T-helper 2 cell (primary cell): ENCODE data around the gene DDX59.
A peak's percentile ranks its signal among the peaks of the same experiment; 100 is the strongest.

Experiments
- DNase-seq, 5 experiments: peaks; one replicate each; pipeline versions ENCODE4 v3.0.0 to v3.0.0-alpha.2; 2012 to 2022
- total RNA-seq, 2 donors: gene quantifications; one replicate each; lab custom pipeline; 2026; lab: John Stamatoyannopoulos, UW

The DDX59 gene
- 20.9 to 36.8 reads per million in 2 donors for total RNA-seq

DNA sequence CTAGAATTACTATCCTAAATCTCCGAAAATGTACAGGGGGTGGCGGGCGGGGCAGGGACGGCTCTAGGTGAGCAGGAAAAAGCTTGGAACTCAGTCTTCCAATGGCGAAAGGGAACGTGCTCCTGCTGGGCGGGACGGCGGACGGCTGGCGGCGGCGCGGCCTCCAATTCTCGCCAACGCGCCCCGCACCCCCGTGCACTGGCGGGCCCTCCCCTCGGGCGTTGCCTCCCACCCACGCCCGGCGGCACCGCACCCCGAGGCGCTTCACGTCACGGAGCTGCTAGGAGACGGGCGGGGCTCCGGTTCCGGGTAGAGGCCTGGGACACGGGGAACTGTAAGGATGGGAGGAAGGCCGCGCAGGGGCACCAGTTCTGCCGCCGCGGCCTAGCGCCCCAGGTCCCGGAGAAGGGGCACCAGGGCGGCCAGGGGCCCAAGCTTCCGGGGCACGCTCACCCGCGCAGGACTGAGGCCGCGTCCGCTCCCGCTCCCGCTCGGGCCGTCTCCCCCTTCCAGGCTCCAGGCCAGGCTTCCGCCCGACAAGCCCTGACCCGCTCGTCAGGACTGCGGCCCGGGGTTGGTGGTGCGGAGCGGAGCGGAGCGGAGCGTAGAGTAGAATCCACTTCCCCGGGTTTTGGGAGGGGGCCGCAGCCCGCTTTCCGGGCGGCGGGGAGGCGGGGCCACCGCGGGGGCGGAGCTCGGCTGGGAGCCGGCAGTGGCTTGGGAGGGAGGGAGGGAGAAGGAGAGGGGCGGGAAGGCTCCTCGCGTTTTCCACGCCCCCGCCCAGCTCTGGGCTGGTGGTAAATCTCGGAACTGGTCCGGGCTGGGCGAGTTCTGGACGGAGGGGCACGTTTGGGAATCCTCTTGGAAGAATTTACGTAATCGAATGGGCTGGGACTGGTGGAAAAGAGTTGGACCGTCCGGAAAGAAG lies at the start of gene DDX59:
Gene DDX59, minus strand, starts transcription at position 594 of the 928 bp plus-strand sequence. CDS start 3,167 bp downstream, outside the sequence.
- peak; percentile 82 to 94 (median 89) for DNase-seq

DNA sequence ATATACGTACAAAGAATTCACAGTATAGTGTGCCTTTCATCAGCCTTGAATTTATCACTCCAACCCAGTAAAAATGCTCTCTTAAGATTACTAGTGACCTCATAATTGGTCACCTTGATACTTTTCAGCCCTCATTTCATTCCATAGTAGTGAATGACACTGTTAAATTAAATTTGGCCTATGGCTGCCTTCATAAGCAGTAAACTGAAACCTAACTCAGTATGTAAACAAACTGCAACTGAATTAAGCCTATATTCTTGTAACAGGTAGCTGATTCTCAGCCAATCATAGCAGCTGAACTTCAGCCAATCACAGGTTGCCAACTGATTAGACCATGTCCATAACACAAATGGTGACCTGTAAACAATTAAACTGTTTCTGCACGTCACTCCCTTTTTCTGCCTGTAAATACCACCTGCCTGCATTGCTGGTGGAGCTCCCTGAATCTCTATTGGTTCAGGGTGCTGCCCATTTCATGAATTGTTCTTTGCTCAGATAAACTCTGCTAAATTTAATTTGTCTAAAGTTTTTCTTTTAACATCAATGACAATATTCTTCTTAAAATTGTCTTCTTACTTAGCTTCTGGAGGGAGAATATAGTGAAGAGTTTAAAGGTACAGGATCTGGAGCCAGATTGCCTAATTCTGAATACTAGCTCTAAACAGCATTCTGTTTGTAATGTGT lies 44.9 kb upstream of the DDX59 start:
- DNase-seq = no peak

DNA sequence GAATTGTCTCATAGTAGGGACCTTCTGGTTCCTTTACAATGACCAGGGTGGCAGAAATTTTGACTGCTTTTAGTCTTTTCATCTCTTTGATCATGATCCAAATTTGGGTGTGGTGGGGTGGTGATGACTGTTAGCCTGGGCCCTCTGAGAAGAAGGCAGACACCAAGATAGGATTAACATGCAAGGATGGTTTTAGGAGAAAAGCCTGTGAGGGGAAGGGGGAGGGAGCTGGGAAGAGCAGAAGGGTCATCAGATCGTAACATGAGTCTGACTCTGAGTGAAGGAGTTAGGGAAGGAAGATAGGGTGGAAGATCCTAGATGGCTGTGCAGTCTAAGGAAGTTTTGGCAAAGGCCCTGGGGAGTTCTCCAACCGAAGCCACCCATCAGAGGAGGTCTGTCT lies 40.5 kb upstream of the DDX59 start:
- no peak for DNase-seq

DNA sequence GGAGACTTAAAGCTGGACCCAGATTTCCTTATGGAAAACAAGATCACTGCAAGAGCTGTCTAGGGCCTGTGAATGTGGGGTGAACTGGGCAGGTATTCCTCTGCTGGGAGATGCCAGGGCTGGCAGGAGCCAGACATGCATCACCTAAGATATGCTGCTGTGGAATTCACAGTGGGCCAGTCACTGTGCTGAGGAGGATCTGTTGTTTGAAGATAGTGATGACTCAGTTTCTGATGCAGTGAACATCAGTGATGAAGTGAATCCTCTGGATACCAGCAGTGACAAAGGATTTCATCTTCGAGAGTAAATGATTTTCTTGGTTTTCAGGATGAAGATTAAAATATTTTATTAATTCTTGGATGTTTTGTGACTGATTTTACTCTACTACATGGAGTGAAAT lies 39.1 kb upstream of the DDX59 start:
- no peak for DNase-seq

DNA sequence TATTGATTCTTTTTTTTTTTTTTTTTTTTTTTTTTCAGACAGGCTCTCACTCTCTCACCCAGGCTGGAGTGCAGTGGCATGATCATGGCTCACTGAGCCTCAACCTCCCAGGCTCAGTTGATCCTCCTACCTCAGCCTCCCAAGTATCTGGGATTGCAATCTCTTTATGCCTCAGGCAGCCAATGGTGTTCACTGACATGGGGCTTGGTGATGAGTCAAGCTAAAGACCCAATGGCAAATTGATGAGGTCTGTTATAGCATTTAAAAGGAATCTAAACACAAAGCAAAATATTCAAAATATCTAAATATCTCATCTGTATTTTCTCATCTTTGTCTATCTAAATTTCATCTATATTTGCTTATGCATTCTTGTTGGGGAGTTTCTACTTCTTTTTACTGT lies 38.5 kb upstream of the DDX59 start:
- DNase-seq = no peak

DNA sequence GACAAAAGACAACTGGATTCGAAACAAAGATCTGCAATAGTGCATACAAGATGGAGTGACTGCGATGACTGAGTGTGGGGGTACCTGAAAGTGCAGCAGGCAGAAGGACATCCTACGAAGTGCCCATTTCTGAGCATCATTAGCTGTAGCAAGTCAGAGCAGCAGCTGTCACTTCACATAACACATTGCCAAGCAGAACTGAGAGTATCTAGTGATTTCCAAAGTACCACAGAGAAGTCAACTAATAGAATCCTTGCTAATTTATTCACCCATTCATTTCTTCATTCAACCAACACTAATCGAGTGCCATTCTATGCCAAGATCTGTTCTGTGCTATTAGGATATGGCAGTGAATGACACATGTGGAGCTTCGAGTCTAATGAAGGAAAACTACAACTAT lies 37.4 kb upstream of the DDX59 start:
- no peak for DNase-seq

DNA sequence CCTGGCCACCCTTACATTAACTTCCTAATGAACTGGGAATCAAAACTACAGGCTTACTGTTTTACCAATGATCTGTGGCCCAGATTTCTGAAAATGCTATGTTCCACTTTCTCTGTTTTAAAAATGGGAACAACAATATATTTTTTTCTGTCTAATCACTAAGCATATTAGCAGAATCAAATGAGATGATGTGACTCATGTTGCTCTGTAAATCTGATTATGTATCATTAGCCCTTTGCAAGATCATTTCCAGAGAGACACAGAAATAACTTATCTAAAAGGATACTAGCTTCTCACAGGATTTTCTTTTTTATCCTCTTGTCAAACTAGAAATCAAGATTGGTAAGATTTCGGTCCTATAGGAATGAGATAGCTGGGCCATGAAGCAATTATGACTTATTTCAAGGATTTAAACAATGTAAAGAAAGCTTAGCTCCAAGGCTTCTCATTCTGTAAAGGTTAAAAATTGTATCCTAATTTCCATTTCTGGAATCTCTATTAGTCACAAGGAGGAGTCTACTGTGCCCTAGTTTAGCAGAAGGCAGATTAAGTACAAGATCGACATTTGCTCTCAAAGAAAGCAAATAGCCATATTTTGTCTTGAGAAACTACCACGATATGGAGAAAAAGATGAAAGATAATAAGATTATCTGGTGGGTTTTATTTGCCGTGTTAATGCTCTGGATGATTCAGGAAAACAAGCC lies 36.6 kb upstream of the DDX59 start:
- DNase-seq = no peak

DNA sequence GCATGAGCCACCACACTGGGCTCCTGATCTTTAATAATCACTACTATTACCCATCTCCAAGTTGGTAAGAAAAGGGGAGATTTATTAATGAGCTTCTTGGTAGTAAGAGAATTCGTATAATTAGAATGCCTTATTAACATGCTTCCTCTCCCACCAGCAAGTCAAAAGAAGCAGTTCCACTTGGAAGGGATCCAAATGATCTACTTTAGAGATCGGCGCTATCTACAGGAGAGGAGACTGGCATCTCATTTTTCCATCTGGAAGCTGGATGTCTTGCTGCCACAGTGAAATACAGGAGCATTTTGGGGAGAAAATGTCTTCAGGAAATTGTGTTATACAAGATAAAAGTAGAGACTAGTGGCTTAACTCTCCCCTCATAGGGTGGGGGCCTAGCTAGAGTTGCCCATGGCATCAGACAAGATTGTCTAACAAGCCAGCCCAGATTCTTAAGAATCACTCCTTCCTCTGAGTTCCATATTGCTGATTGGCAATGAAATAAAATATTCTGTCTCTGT lies 35.3 kb upstream of the DDX59 start:
- no peak for DNase-seq

DNA sequence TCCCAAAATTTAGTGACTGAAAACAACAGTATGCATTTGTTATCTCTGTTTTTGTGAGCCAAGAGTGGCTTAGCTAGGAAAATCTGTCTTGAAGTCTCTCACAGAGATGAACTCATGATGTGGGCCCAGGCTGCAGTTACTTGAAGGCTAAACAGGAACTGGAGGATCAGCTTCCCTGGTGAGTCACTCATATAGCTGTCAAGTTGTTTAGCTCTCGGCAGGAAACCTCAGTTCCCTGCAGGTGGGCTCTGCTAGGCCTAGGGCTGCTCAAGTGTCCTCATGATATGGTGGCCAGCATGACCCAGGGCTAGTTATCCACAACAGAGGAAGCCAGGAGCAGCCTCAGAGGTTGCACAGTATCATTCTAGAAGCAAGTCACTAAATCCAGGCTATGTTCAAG lies 30.2 kb upstream of the DDX59 start:
- DNase-seq = no peak

DNA sequence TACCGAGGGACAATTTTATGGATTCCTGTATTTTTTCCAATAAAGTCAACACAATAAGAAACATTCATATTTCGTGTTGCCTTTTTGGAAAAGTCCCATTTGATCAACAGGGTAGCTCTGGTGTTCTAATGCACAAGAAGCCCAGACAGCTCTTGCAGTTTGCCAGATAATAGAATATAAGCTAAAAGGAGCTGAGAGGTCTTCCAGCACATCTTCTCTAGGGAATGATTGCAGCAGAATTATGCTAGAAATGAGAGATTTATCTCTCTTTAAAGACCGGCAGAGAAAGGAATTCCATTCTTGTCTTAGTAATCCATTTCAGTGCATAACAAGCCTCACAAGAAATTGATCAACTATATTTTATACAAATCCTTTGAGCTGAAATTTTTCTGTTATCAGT lies 25.0 kb upstream of the DDX59 start:
- no peak for DNase-seq

DNA sequence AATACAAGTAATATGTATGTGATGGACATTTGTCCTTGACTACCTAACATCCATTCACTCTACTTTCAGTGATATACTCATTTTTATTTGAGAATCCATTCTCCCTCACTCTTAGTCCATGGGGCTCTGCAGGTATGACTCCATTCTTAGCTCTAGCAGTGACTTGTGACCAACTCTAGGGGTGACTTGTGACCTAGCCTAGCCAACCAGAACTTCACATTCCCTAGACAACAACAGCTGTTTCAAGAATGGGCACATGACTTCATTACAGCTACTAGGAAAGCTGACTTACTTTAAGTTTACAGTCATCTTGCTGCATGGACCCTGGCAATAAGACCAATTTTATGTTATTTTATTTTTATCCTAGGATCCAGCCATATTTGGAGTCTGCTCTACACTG lies 23.6 kb upstream of the DDX59 start:
- peak in 1 of 5 experiments; percentile 10 for DNase-seq

DNA sequence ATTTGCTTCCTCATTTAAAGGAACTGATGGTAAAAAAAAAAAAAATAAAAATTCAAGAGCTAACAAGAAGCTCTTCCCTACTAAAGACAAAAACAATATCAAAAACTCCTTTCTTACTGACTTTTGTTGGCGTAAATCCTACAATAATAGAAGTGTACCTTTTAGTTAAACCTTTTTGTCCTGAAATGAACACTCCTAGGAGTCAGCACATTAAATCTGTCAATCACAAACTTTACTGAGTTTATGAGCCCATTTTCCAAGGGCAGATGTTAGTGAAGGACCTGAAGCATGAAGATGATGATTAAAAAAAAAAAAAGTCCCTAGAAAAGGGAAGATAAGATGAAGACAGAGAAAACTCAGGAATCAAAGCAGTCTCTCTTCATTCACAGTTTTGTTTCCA lies 22.6 kb upstream of the DDX59 start:
- no peak for DNase-seq

DNA sequence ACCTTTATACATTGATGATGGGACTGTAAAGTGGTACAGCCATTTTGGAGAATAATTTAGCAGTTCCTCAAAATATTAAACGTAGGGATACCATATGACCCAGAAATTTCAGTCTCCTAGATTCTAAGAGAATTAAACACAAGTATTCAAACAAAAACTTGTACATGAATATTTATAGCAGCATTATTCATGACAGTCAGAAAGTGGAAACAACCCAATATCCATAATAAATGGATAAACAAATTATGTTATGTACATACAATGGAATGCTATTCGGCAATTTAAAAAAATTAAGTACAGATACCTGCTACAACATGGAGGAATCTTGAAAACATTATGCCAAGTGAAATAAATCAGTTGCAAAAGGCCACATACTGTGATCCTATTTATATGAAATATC lies 16.9 kb upstream of the DDX59 start:
- DNase-seq = no peak

DNA sequence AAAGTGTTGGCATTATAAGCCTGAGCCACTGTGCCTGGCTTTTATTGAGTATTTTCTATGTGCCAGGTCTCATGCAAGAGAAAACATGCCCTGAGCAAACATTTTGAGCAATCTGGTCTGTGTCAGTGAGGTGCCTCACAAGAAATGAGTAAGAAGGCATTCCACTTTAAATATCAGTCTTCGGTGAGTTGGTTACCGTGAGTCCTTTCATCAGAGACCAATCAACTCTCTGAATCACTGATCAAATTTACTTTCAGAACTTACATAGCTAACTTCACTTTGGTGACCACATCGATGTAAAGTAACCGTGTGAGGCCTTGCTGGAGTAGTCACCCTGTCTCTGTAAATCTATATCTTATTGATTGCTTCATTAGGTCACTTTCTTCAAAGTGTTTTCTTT lies 14.3 kb upstream of the DDX59 start:
- DNase-seq = peak in 1 of 5 experiments; percentile 13

DNA sequence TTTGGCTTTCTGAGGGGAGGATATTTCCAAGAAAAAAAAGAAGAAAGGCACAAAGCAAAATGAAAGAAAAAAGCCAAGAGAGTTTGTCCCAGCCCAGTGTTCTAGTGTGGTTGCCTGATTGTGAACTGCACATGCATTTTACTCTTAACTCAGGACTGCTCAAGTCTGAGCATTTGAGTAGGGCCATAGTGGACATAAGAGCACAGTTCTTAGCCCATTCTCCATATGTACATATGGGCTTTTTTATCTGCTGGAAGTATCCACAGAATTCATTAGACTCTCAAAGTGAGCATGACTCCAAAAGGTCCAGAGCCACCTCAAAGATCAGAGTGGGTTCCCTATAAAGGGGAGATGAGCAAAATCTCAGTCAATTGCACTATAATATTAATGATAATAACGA lies 13.6 kb upstream of the DDX59 start:
- DNase-seq = no peak

DNA sequence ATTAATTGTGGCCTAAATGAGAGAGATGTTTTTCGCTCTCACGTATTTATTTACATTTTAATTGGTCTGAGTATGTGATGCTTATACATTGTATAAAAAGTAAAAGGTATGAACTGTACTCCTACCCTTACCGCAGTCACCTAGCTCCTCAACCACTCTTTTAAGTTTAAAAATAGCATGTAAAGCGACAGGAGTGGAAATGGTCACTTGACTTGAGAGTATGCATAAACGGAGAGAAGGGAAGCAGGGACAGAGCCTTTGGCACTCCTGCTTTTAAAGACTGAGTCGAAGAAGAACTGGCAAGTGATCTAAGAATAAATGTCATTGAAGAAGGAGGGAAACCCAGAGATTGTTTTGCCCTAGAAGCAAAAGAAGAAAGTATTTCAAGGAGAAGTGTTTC lies 11.5 kb upstream of the DDX59 start:
- no peak for DNase-seq

DNA sequence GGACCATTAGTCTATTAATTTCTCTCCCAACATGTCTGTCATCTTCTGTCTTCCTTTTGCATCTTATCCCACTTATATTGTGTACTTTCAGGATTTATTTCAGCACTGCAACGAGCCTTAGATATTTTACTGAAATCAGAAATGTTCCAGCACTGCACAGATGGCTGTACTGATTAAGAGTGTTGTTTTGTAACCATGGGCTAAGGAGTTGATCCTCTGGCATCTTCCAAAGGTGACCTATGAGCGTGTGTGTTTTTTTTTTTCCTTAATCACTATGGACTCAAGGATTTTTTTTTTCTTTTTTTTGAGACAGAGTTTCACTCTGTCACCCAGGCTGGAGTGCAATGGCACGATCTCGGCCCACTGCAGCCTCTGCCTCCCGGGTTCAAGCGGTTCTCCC lies 7.1 kb upstream of the DDX59 start:
- DNase-seq = no peak

DNA sequence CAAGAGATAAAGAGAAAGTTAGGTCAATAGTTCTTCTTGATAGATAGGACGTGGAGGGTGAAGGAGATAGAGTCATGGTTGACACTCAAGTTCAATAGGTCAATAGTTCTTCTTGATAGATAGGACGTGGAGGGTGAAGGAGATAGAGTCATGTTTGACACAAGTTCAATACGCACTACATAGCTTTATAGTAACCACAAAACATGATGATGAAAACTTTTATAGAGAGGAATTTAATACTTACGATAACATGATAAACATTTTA lies 5.8 kb upstream of the DDX59 start:
- DNase-seq = no peak

DNA sequence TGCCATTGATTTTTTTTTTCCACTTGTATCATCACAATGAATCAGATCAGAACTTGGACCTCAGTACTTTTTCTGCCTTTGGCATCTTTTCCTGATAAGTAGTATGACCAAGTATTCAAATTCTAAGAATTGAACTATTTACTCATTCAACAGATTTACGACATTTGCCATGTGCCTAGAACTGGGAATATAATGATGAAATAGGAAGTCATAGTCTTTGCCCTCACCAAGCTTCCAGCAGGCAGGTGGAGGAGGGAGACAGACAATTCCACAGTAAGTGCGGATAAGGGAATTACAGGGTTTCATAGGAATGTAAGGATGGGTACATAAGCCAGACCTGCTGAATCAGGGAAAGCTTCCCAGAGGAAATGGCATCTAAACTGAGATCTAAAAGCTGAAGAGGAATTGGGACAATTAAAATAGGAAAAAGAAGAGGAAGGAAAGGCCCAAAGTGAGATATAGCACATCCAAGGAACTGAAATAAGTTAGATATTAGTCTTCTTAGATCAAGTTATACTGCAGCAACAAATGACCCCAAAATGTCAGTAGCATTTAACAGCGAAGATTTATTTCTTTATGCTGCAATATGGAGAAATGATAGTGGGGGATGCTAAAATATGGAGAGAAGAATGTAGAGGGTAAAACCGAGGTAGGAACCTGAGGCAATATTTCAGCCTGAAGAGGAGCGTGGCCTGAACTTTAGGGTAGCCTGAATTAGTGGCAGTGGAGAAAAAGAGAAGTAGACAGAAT lies 5.3 kb upstream of the DDX59 start:
- no peak for DNase-seq

DNA sequence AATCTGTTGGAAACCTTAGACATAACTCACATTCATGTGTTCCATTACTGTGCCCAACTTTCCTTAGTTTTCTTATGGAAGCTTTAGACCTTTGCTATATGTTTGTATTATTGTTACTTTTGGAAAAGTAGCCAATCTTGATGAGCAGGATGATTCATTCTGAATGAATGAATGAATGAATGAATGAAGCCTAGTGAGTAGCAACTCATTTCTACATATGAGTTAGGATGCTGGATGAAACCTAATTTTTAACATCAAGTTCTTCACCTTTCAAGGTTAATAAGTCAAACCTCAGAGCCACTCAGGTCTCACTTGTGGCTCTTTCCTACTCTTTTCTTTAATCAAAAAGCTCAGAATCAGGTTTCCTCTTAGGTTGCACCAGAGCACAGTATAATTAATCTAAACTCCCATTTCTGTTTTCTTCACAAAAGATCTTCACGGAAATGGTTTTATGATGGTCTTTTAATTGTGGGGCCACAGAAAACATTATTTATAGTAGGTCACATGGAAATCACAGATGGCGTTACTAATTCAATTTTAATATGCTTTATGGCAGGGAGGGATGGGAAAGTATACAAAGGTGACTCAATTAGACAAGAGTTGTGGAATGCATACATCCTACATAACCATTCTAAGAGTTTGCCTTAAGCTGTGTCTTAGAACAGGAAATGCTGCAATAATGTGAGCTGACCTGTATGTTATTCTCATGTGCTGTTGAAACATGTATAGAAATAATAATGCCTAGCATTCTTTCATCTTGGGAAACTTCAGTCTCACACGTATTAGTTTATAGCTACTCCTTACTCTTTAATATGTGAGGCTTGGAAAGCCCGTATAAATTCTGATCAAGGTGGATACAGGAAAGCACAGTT lies 4.5 kb upstream of the DDX59 start:
- no peak for DNase-seq

DNA sequence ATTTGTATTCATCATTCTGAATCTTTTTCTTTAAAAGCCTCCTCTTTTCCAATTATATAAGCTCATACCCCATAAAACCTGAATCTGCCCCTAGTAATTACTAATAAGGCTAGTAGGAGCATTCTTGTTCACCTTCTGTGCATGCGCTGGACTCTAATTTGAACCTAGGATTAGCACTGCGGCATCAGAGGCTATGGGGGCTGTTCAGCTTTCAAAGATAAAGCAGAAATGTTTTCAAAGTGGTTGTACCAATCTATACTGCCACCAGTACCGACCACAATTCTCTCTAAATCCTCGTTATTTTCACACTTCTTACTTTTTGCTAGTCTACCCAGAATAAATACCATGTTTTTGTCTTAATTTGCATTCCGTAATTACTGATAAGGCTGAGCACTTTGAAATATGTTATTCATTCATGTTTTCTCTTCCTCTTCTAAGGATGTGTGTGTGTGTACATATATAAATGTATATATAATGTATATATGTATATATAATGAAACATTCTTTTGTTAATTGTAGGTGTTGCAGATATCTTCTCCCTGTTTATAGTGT lies 1.6 kb upstream of the DDX59 start:
- no peak for DNase-seq
